ENCODE data around the gene XPO1.
A peak's percentile ranks its signal among the peaks of the same experiment; 100 is the strongest.
"Not testable (repeated sequence)": the region's sequence is repeated elsewhere in the genome, so short reads cannot be mapped to it uniquely, and the experiment has no call there.

The XPO1 gene

GRCh38 chr2:61470122-61470951, 67.8 kb downstream of the XPO1 start:
- peak; percentile 69 to 83 for DNase-seq (ENCODE audit: low read depth in 2 of 2)

- DNase-seq (ENCODE audit: low read depth in 2 of 2): no peak
Measured at GRCh38 chr2:61469424-61470121, 68.6 kb downstream of the XPO1 start.

GRCh38 chr2:61468231-61468630, 69.9 kb downstream of the XPO1 start:
- not testable (repeated sequence) for DNase-seq (ENCODE audit: low read depth in 2 of 2)

GRCh38 chr2:61465045-61465444, 73.1 kb downstream of the XPO1 start:
- no peak for DNase-seq (ENCODE audit: low read depth in 2 of 2)

GRCh38 chr2:61463769-61464475, 74.2 kb downstream of the XPO1 start:
- DNase-seq (ENCODE audit: low read depth in 2 of 2): no peak

GRCh38 chr2:61461404-61461803, 76.8 kb downstream of the XPO1 start:
- DNase-seq (ENCODE audit: low read depth in 2 of 2): no peak

GRCh38 chr2:61460163-61460562, 78.0 kb downstream of the XPO1 start:
- no peak for DNase-seq (ENCODE audit: low read depth in 2 of 2)

GRCh38 chr2:61456746-61457420, 81.3 kb downstream of the XPO1 start:
- no peak for DNase-seq (ENCODE audit: low read depth in 2 of 2)

- DNase-seq (ENCODE audit: low read depth in 2 of 2): no peak
Measured at GRCh38 chr2:61456070-61456745, 81.9 kb downstream of the XPO1 start.

GRCh38 chr2:61454972-61455371, 83.2 kb downstream of the XPO1 start:
- DNase-seq (ENCODE audit: low read depth in 2 of 2): not testable (repeated sequence)

GRCh38 chr2:61454383-61454782, 83.8 kb downstream of the XPO1 start:
- no peak for DNase-seq (ENCODE audit: low read depth in 2 of 2)

GRCh38 chr2:61452392-61452791, 85.8 kb downstream of the XPO1 start:
- DNase-seq (ENCODE audit: low read depth in 2 of 2): no peak

- no peak for DNase-seq (ENCODE audit: low read depth in 2 of 2)
Measured at GRCh38 chr2:61451178-61451577, 87.0 kb downstream of the XPO1 start.

- DNase-seq (ENCODE audit: low read depth in 2 of 2): no peak
Measured at GRCh38 chr2:61450144-61450543, 88.0 kb downstream of the XPO1 start.

GRCh38 chr2:61448229-61448628, 89.9 kb downstream of the XPO1 start:
- no peak for DNase-seq (ENCODE audit: low read depth in 2 of 2)

- DNase-seq (ENCODE audit: low read depth in 2 of 2): not testable (repeated sequence)
Measured at GRCh38 chr2:61446971-61447370, 91.2 kb downstream of the XPO1 start.

GRCh38 chr2:61443342-61444041, 94.7 kb downstream of the XPO1 start:
- no peak for DNase-seq (ENCODE audit: low read depth in 2 of 2)

GRCh38 chr2:61439241-61440002, 98.7 kb downstream of the XPO1 start:
- no peak for DNase-seq (ENCODE audit: low read depth in 2 of 2)

GRCh38 chr2:61438670-61439069, 99.5 kb downstream of the XPO1 start:
- DNase-seq (ENCODE audit: low read depth in 2 of 2): no peak

GRCh38 chr2:61437170-61437569, 101.0 kb downstream of the XPO1 start:
- no peak for DNase-seq (ENCODE audit: low read depth in 2 of 2)
